Progenitor cell of endocrine pancreas (in vitro differentiated cells): ENCODE measurements around the gene MUC15. TPM values are rescaled to one million over a fixed set of nuclear protein-coding genes. Genes with fewer than 3 reads are reported as not detected.

ENCODE experiments used
- DNase-seq: peaks from one replicate; pipeline ENCODE4 v3.0.0; 2021; ENCODE audit warnings: low spot score; ENCODE audit not compliant: unreplicated experiment
- H3K27ac Mint-ChIP-seq: 2 replicates; pipeline ENCODE4 v1.8.0; 2021; ENCODE audit warnings: mild to moderate bottlenecking, moderate library complexity, mixed read lengths
- H3K27me3 Mint-ChIP-seq: 2 replicates; pipeline ENCODE4 v1.8.0; 2021; ENCODE audit warnings: mixed read lengths
- H3K36me3 Mint-ChIP-seq: 2 replicates; pipeline ENCODE4 v1.8.0; 2022; ENCODE audit warnings: mixed read lengths; ENCODE audit not compliant: insufficient read depth
- H3K4me1 Mint-ChIP-seq: 2 replicates; pipeline ENCODE4 v1.8.0; 2021; ENCODE audit warnings: low read depth, mixed read lengths
- H3K4me3 Mint-ChIP-seq: 2 replicates; pipeline ENCODE4 v1.8.0; 2021; ENCODE audit warnings: low read depth, mild to moderate bottlenecking, moderate library complexity, mixed read lengths
- H3K9me3 Mint-ChIP-seq: 2 replicates; pipeline ENCODE4 v1.8.0; 2021; ENCODE audit warnings: low read depth, mixed read lengths
- CTCF ChIP-seq: fragments of 200-600 bp; sonication (generic); IDR thresholded peaks from one replicate; pipeline ENCODE4 v1.5.0; 2021; ENCODE audit warnings: antibody characterized with exemption, mild to moderate bottlenecking; ENCODE audit not compliant: unreplicated experiment
- total RNA-seq: library from RNA; stranded (reverse); gene quantifications from 2 replicates; pipeline ENCODE4 v1.2.1, GENCODE V29; 2021

The MUC15 gene
- total RNA-seq, 1 donor from 2014 or later = 0.31 TPM

GRCh38 chr11:26553182-26553581 lies 18.9 kb downstream of the MUC15 start:
- Mint-ChIP-seq H3K9me3 (no peaks in the 10 kb centered on the region), H3K27me3 (no peaks in the 10 kb centered on the region), H3K27ac (no peak overlapping the region), H3K4me1 (no peaks in the 10 kb centered on the region), H3K36me3 (no peaks in the 10 kb centered on the region), H3K4me3 (no peak overlapping the region)
- DNase-seq = no peak
- TF ChIP-seq CTCF = no peak

- Mint-ChIP-seq H3K4me3 (no peak overlapping the region), H3K27me3 (no peaks in the 10 kb centered on the region), H3K27ac (no peak overlapping the region), H3K9me3 (no peaks in the 10 kb centered on the region), H3K4me1 (no peaks in the 10 kb centered on the region), H3K36me3 (no peaks in the 10 kb centered on the region)
- no peak for DNase-seq
- TF ChIP-seq CTCF = peak; percentile 66
These were observed 20.8 kb downstream of the MUC15 start for GRCh38 chr11:26551186-26551801.

GRCh38 chr11:26550022-26550421 lies 22.0 kb downstream of the MUC15 start:
- H3K4me1 Mint-ChIP-seq = no peaks in the 10 kb centered on the region
- no peak for DNase-seq
- no peaks in the 10 kb centered on the region for H3K27me3 Mint-ChIP-seq
- no peak for TF ChIP-seq CTCF
- no peaks in the 10 kb centered on the region for H3K9me3 Mint-ChIP-seq
- H3K27ac Mint-ChIP-seq = no peak overlapping the region
- no peak overlapping the region for H3K4me3 Mint-ChIP-seq
- H3K36me3 Mint-ChIP-seq = no peaks in the 10 kb centered on the region

GRCh38 chr11:26549176-26549575 lies 22.9 kb downstream of the MUC15 start:
- H3K27ac Mint-ChIP-seq = no peak overlapping the region
- TF ChIP-seq CTCF = no peak
- no peaks in the 10 kb centered on the region for H3K36me3 Mint-ChIP-seq
- H3K4me1 Mint-ChIP-seq = no peaks in the 10 kb centered on the region
- no peak for DNase-seq
- H3K9me3 Mint-ChIP-seq = no peaks in the 10 kb centered on the region
- no peak overlapping the region for H3K4me3 Mint-ChIP-seq
- H3K27me3 Mint-ChIP-seq = no peaks in the 10 kb centered on the region

GRCh38 chr11:26541870-26542269 lies 30.2 kb downstream of the MUC15 start:
- H3K4me3 Mint-ChIP-seq = no peak overlapping the region
- H3K4me1 Mint-ChIP-seq = no peaks in the 10 kb centered on the region
- no peak for TF ChIP-seq CTCF
- DNase-seq = no peak
- H3K36me3 Mint-ChIP-seq = no peaks in the 10 kb centered on the region
- H3K27ac Mint-ChIP-seq = no peak overlapping the region
- no peaks in the 10 kb centered on the region for H3K9me3 Mint-ChIP-seq
- H3K27me3 Mint-ChIP-seq = no peaks in the 10 kb centered on the region
